Stomach (tissue), 9 donors: ENCODE results near the gene GP5. TPM values are rescaled to one million over a fixed set of nuclear protein-coding genes. Genes with fewer than 3 reads are reported as not detected.

Source experiments
- DNase-seq, 2 donors: peaks; one replicate each; pipeline versions ENCODE4 v3.0.0 to v3.0.0-alpha.2; 2013 to 2019
- H3K27ac ChIP-seq, 5 donors: fragments of 200-600 bp in 4 of 5; sonication (generic) in 4 of 5; one replicate each; pipeline ENCODE4 v1.5.1; 2013 to 2019; ENCODE audit warnings: mild to moderate bottlenecking in 1 of 5, moderate library complexity in 1 of 5
- H3K27me3 ChIP-seq, 3 donors: fragments of 200-600 bp; sonication (generic); one replicate each; pipeline ENCODE4 v1.5.1; 2017 to 2019; ENCODE audit warnings: mixed run types in 1 of 3
- H3K36me3 ChIP-seq, 4 donors: fragments of 200-600 bp; sonication (generic); 1 replicate in 3 of 4; 2 replicates in 1 of 4; pipeline ENCODE4 v1.5.1; 2016 to 2019
- H3K4me1 ChIP-seq, 4 donors: fragments of 200-600 bp; sonication (generic); one replicate each; pipeline ENCODE4 v1.5.1; 2016 to 2019
- H3K4me3 ChIP-seq, 4 donors: fragments of 200-600 bp; sonication (generic) in 3 of 4; one replicate each; pipeline ENCODE4 v1.5.1; 2016 to 2019; ENCODE audit warnings: mild to moderate bottlenecking in 1 of 4
- H3K9me3 ChIP-seq, 4 donors: fragments of 200-600 bp; sonication (generic); one replicate each; pipeline ENCODE4 v1.5.1; 2016 to 2019
- CTCF ChIP-seq, 7 experiments: fragments of 450-650 bp in 4 of 7; fragments of 200-600 bp in 3 of 7; sonication (generic) in 3 of 7; IDR thresholded peaks; one replicate each; pipeline ENCODE4 v1.5.1; 2016 to 2019; ENCODE audit warnings: antibody characterized with exemption in 7 of 7, control low read depth in 2 of 7, mild to moderate bottlenecking in 1 of 7
- EP300 ChIP-seq: sonication (generic); formaldehyde crosslinking; IDR thresholded peaks from one replicate; pipeline ENCODE4 v1.6.1; 2017; ENCODE audit warnings: antibody characterized with exemption
- POLR2A ChIP-seq, 4 donors: fragments of 450-650 bp; IDR thresholded peaks; one replicate each; pipeline ENCODE4 v1.6.1; 2016; ENCODE audit warnings: antibody characterized with exemption in 4 of 4, control low read depth in 2 of 4, mild to moderate bottlenecking in 1 of 4, moderate library complexity in 1 of 4
- POLR2AphosphoS5 ChIP-seq, 3 donors: sonication (generic); formaldehyde crosslinking; IDR thresholded peaks; one replicate each; pipeline ENCODE4 v1.6.1; 2016; ENCODE audit warnings: antibody characterized with exemption in 3 of 3
- whole genome bisulfite sequencing, 5 donors: extraction: QIAGEN DNeasy Blood & Tissue Kit in 3 of 5; methylation state at CpG; one replicate each; pipeline versions ENCODE4 v1.1.5 to v1.1.7; 2013 to 2018; 5-methylcytosine and 5-hydroxymethylcytosine counted together
- intact Hi-C: fragments of 100-400 bp; cut with DNase I; formaldehyde crosslinking; loops from one replicate; pipeline ENCODE4 v1.15.1; 2023; ENCODE audit warnings: low total_unique reads
- polyA plus RNA-seq, 3 donors: library from polyadenylated mRNA; stranded (reverse); fragments of 200-250 nt; gene quantifications; one replicate each; pipeline ENCODE4 v1.2.3, GENCODE V29; 2013
- total RNA-seq, 5 donors: library from RNA; depleted of rRNA; stranded (reverse); fragments of >200 nt; gene quantifications; one replicate each; pipeline versions ENCODE4 v1.1.0 to v1.2.3, GENCODE V29; 2014 to 2016
- donor health status: healthy with polysubstance abuse.
- donor health status: Bipolar disorder and iron deficiency.
- donor health status: healthy.

The GP5 gene
- total and polyA plus RNA-seq, 8 donors: 0.18 TPM; not detected in 7

- WGBS, 5 donors: 61 to 66% (median 64%) methylated on average over 5 of the region's 5 CpGs
- Histone ChIP-seq H3K27me3 (no peaks in the 10 kb centered on the region), H3K4me1 (no peaks in the 10 kb centered on the region), H3K27ac (no peak overlapping the region), H3K4me3 (no peak overlapping the region), H3K36me3 (peaks cover 46 to 98% (median 93%) of the 10 kb centered on the region in 4 donors), H3K9me3 (no peaks in the 10 kb centered on the region)
- TF ChIP-seq EP300 (no peak), POLR2A (IDR thresholded peaks at IDR 0.05) (no peak), POLR2AphosphoS5 (IDR thresholded peaks at IDR 0.05) (no peak), CTCF (IDR thresholded peaks at IDR 0.05) (no peak)
- DNase-seq: no peak
- intact Hi-C loops: no loop called here
These were observed 32.5 kb upstream of the GP5 start for GRCh38 chr3:194431554-194431953.

- Histone ChIP-seq H3K36me3 (peaks cover 28 to 78% (median 70%) of the 10 kb centered on the region in 4 donors), H3K4me3 (no peak overlapping the region), H3K4me1 (no peaks in the 10 kb centered on the region), H3K27ac (no peak overlapping the region), H3K9me3 (no peaks in the 10 kb centered on the region), H3K27me3 (no peaks in the 10 kb centered on the region)
- intact Hi-C loops: no loop called here
- TF ChIP-seq POLR2AphosphoS5 (IDR thresholded peaks at IDR 0.05): no peak
- no peak for TF ChIP-seq EP300
- TF ChIP-seq CTCF (IDR thresholded peaks at IDR 0.05): no peak
- no peak for TF ChIP-seq POLR2A (IDR thresholded peaks at IDR 0.05)
- no peak for DNase-seq
- 91 to 97% (median 94%) methylated on average over 4 of the region's 4 CpGs for WGBS, 5 donors
These were observed 26.3 kb upstream of the GP5 start for GRCh38 chr3:194425399-194425798.

- no peaks in the 10 kb centered on the region for H3K27me3 ChIP-seq
- no peaks in the 10 kb centered on the region for H3K4me1 ChIP-seq
- no peak overlapping the region for H3K27ac ChIP-seq
- H3K9me3 ChIP-seq: no peaks in the 10 kb centered on the region
- TF ChIP-seq POLR2AphosphoS5 (IDR thresholded peaks at IDR 0.05) (no peak), CTCF (IDR thresholded peaks at IDR 0.05) (no peak), EP300 (no peak), POLR2A (IDR thresholded peaks at IDR 0.05) (no peak)
- WGBS, 5 donors: 91 to 97% (median 94%) methylated on average over 7 of the region's 7 CpGs
- H3K36me3 ChIP-seq: peaks cover 26 to 78% (median 66%) of the 10 kb centered on the region in 4 donors
- no peak for DNase-seq
- H3K4me3 ChIP-seq: no peak overlapping the region
- intact Hi-C loops: no loop called here
These were observed 25.9 kb upstream of the GP5 start for GRCh38 chr3:194424953-194425352.

GRCh38 chr3:194424373-194424772 lies 25.3 kb upstream of the GP5 start:
- Histone ChIP-seq H3K27me3 (no peaks in the 10 kb centered on the region), H3K27ac (no peak overlapping the region), H3K4me1 (no peaks in the 10 kb centered on the region), H3K4me3 (no peak overlapping the region), H3K9me3 (no peaks in the 10 kb centered on the region), H3K36me3 (peaks cover 20 to 76% (median 66%) of the 10 kb centered on the region in 4 donors)
- TF ChIP-seq EP300 (no peak), POLR2A (IDR thresholded peaks at IDR 0.05) (no peak), CTCF (IDR thresholded peaks at IDR 0.05) (no peak), POLR2AphosphoS5 (IDR thresholded peaks at IDR 0.05) (no peak)
- no peak for DNase-seq
- intact Hi-C loops: no loop called here
- 93 to 100% (median 98%) methylated on average over 1 of the region's 1 CpG for WGBS, 5 donors
